ENCODE data around the gene ASAH2.

ASAH2 gene

DNA sequence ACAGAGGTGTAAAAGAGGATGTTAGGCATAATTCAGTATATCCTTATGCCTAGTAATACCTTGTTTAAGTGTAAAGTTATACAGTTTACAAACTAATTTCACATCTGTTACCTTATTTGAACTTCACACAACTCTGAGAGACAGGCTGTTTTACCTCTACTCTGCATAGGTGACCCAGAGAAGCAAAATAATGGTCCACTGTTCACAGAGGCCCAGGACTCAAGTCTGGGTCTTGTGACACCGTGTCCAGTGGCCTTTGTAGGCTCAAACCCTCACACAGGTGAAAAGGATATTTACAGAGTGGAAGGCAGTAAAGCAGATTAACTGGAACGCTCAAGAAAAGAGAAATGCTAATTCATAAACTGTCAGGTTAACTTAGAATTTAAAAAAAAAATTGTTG, 32.1 kb downstream of the ASAH2 start:
- TF ChIP-seq JUND (IDR thresholded peaks at IDR 0.05; ENCODE audit: low read depth), result no peak
- no peak for DNase-seq (ENCODE audit: low read depth in 1 of 2, low spot score in 1 of 2)
- in situ Hi-C loops (cut with HindIII; ENCODE audit: low pct_unique_long_range_greater_than_20kb, low sequenced_read_pairs), result no loop called here

DNA sequence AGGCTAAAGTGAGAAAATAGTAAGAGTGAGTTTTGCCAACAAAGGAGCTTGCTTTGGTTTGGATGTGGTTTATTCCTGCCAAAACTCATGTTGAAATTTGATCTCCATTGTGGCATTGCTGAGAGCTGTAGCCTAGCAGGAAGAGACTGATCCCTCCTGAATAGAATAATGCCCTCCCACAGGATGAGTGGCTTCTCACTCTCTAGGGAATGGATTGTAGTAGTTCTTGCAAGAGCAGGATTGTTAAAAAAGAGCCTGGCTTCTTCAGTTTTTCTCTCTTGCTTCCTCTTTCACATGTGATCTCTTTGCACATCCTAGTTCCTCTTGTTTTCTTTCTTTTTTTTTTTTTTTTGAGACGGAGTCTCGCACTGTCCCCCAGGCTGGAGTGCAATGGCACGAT, 34.4 kb downstream of the ASAH2 start:
- no peak for TF ChIP-seq JUND (IDR thresholded peaks at IDR 0.05; ENCODE audit: low read depth)
- in situ Hi-C loops (cut with HindIII; ENCODE audit: low pct_unique_long_range_greater_than_20kb, low sequenced_read_pairs), result no loop called here
- peak in 1 of 2 experiments; percentile 45 for DNase-seq (ENCODE audit: low read depth in 1 of 2, low spot score in 1 of 2)

DNA sequence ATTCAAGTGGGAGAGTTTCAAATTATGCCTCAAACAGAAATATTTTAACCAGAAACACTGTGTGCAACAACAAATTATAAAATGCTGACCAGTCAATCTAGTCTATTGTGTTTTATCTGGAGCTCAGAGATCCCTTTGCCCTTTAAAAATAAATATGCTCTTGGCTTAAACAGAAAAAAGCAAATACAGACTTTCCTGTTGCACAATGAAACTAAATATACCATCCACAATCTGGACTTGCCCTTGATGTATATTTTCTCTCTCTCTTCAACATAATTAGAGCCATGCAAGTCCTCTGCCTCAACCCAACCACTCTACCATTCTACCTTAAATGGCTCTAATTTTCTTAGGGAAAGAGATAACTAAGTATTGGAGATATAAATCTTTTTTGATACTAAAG, 34.9 kb downstream of the ASAH2 start:
- peak in 1 of 2 experiments; percentile 32 for DNase-seq (ENCODE audit: low read depth in 1 of 2, low spot score in 1 of 2)
- TF ChIP-seq JUND (IDR thresholded peaks at IDR 0.05; ENCODE audit: low read depth), result no peak
- in situ Hi-C loops (cut with HindIII; ENCODE audit: low pct_unique_long_range_greater_than_20kb, low sequenced_read_pairs), result no loop called here

GRCh38 chr10:50211670-50212069, 39.6 kb downstream of the ASAH2 start:
- in situ Hi-C loops (cut with HindIII; ENCODE audit: low pct_unique_long_range_greater_than_20kb, low sequenced_read_pairs), result no loop called here
- no peak for DNase-seq (ENCODE audit: low read depth in 1 of 2, low spot score in 1 of 2)
- no peak for TF ChIP-seq JUND (IDR thresholded peaks at IDR 0.05; ENCODE audit: low read depth)

DNA sequence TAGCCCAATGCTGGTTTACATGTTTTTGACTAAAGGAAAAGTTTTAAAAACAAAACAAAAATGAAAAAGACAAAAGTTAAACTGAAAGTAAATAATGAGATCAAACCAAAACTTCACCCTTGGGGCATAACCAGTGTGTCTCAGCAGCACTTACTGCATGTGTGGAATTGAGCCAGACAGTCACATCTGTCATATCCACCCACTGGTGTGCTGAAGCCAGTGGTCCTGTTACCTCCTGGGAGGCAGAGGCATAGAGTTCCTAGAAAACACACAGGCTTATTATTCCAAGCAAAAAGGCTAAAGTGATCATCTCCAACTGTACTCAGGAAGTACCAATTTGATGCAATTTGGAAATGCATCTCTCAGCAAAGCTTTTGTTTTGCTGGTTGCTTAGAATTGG, 40.4 kb downstream of the ASAH2 start:
- no peak for TF ChIP-seq JUND (IDR thresholded peaks at IDR 0.05; ENCODE audit: low read depth)
- in situ Hi-C loops (cut with HindIII; ENCODE audit: low pct_unique_long_range_greater_than_20kb, low sequenced_read_pairs), result no loop called here
- DNase-seq (ENCODE audit: low read depth in 1 of 2, low spot score in 1 of 2), result no peak
